Endometrium (tissue), 2 donors: ENCODE results near the gene CXXC5.

Experiments
- FAIRE-seq: peaks from 2 replicates; lab custom pipeline; 2012; peaks lifted over from hg19 to GRCh38; lab: Jason Lieb, UNC
- donor health status: control.
- donor health status: control.

CXXC5 gene

DNA sequence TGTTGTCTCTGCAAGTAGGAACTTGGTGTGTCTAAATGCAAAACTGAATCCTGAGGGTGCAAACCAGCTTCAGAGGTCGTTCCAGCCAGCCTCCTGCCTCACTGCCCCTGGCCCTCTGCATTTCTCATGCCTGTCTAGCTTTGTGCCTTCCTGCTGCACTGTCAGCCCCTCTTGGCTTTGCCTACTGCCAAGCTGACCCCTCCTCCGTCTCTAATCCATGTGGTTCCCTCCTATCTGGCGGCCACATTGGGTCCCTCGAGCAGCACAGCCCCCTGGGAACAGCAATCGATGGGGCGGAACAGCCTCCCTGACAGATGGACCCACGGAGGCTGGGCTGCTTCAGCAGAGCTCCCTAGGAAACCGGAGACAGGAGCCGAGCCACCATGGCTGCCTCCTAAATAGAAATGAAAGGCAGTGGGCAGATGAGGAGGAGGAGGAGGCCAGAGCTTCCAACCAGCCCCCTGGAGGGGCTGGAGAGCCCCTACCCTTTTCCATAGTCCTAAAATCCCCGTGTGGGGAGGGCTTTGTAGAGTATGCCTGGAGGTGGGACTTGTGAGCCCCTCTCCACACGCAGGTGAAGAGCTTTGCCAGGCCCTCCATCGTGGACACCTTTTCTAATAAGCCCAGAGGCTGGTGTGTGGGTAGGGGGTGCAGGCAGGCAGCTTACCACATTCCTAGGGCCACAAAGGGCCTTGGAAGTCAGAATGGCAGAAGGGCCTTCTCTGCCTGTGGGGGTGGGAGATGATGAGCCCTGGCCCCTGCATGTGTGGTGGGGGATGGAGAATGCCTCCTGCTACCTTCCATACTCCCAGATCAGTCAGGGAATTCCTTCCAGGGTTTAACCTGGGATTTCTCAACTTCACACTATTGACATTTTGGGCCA lies 9.2 kb upstream of the CXXC5 start:
- no peak for FAIRE-seq

DNA sequence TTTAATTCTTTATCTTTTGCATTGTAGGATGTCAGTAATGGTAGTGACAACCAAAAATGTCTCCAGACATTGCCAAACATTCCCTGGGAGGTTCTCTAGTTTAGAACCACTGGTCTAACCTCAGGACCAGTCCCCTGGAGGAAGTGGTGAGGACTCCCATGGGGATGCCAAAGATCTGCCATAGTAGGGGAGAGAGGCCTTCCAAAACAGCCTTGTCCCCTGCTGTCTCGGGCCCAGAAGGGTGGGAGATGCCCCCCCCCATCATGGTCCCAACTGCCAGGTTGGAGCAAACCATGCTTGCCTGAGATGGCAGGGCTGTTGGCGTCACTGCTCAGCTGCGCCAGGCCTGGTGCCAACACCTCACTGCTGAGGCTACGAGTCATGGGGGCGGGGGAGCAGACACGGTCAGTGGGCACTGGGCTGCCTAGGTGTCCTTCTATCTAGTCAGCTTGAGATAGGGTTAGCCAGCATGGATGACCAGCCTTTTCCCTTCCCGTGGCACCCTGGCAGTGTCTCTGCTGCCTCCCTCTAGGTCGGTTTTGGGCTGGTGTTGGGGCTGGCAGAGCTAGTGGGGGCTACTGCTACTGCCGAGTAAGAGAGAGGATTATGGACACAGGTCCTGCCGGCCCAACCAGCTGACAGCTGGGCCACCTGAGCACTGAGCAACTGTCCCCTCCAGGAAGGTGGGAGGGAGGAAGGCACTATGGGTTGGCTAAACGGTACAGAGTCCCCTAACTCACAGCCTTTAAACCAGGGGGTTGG lies 8.3 kb upstream of the CXXC5 start:
- FAIRE-seq, result no peak

GRCh38 chr5:139640421-139641115 lies 7.6 kb upstream of the CXXC5 start:
- FAIRE-seq, result no peak

DNA sequence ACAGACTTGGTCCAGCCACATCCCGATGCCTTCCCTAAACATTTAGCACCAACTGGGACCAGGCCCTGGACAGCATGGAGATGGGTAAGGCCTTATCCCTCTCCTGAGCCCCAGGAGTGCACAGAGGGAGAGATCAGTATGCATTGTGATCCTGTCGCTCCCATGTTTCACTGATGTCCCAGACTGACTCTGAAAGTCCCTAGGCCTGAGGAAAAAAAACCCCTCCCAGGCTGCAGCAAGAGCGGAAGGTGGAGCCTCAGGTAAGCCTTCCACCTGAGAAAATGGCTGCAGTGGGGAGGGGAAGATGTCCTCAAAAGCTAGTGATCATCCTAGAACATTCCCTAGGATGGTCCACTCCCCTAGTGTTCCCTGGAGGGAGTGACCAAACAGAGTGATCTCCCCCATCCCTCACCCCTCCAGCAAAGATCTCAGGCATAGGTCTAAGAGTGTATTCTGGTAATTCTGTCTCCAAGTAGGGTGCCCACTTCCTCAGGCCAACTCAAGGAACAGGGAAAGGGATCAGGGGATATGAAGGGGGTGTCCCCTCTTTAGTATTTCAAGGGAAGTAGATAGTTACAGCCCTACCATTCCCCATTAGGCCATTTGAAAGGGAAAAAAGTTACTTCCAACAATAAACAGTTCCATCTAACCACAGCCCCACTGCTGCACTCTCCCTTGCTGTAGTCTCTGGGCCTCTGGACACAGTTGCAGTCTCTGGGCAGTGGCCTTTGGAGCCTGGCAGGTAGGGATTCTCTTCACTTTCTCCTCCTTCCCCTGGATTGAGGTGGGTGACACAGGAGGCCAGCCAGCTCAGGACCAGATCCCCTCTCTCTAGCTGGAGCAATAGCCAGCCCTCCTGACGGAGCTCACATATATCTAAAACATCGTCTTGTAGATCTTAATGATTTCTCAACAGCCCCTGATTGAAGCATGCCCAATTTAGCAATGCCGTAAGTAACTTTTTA lies 6.8 kb upstream of the CXXC5 start:
- FAIRE-seq, result no peak

- FAIRE-seq, result no peak
Measured at GRCh38 chr5:139642213-139642612, 5.9 kb upstream of the CXXC5 start.

- no peak for FAIRE-seq
Measured at GRCh38 chr5:139642891-139643871, 5.0 kb upstream of the CXXC5 start.

DNA sequence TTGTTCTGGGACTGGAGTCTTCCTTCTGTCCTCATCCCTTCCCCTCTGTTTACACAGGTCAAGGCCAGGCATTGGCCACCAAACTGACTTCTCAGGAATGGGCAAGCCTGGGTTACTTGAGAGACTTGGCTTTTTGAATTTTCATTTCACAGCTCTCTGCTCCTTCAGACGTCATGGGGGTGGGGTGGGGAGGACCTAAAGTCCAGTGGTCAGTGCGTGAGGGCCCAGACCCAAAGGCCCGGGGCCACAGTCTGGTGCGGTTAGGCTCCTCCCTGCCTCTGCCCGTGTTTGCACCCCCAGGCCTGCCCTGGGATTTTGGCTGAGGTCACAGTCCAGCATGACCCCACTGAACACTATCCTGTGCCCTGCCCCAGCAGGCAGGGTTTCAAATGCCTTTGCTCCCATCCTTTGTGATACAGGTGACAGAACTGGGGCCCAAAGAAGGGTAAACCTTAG lies 4.1 kb upstream of the CXXC5 start:
- FAIRE-seq, result no peak

GRCh38 chr5:139644646-139645429 lies 3.3 kb upstream of the CXXC5 start:
- no peak for FAIRE-seq

GRCh38 chr5:139645430-139645871 lies 2.7 kb upstream of the CXXC5 start:
- FAIRE-seq, result no peak

- no peak for FAIRE-seq
Measured at GRCh38 chr5:139646111-139646510, 2.0 kb upstream of the CXXC5 start.

DNA sequence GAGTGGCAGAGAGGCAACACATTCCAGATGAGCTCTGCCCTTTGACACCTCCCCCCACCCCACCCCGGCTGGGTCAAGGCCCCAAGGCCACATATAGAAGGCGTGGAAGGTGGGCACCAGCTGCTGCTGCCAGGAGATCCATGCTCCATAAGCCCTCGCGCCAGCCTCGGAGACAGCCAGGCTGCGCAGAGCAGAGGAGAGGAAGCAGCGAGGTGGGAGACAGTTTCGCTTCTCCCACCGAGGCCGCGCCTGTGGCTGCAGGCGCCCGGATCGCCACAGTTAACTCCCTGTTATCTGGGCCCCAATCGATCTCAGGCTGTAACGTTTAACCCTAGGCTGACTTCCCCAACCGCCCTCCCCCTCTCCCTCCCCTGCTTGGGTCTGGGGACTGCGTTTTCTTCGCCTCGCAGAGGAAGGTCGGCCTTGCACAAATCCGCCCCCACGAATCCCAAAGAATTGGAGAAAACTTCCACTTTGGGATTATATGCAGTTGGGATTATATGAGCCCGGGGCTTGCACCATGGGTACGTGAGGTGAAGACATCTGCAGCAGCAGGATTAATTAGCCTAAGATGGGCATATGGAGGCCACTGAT lies 1.1 kb upstream of the CXXC5 start:
- FAIRE-seq, result no peak

- FAIRE-seq, result no peak
Measured at GRCh38 chr5:139647506-139648204, 494 bp upstream of the CXXC5 start.

DNA sequence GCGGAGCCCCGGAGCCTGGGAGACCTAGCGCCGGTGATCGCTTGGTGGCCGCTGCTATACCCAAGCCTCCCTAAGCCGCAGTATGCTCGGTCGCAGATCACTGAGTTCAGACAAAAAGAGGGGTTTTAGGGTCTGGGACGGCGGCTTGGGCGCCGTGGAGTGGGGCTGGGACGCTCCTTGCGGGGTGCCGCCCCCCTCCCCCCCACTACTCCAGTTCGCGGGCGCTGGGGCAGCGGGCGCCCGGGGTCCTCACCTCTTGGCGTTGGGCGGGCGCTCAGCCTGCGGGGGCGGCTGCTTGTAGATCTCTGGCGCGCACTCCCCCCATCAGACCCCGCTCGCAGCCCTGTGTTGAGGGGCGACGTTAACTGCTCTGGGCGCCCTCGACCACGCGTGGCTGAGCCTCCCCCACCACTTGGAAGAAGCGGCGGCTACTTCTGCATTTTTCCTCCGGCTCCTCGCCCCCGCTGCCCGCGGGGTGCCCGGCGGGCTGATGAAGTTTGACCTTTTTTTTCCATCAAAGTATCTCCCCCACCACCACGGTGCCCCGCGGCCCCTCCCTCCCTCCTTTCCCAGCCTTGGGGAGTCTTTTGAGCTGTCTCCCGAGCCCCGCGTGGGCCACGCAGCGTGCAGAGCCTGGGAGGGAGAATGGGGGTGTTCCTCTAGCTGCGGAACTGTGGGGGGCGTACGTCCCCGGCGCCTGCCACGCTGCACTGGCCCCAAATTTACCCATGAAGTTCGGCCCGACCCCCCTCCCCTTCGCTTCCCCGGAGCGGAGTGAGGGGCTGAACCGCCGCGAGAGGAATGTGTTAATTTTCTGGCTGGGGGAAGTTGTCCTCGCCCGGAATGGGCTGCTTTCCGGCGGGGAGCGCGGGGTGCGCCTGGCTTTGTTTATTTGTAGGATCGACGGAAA lies 1.2 kb downstream of the CXXC5 start:
- FAIRE-seq, result no peak

DNA sequence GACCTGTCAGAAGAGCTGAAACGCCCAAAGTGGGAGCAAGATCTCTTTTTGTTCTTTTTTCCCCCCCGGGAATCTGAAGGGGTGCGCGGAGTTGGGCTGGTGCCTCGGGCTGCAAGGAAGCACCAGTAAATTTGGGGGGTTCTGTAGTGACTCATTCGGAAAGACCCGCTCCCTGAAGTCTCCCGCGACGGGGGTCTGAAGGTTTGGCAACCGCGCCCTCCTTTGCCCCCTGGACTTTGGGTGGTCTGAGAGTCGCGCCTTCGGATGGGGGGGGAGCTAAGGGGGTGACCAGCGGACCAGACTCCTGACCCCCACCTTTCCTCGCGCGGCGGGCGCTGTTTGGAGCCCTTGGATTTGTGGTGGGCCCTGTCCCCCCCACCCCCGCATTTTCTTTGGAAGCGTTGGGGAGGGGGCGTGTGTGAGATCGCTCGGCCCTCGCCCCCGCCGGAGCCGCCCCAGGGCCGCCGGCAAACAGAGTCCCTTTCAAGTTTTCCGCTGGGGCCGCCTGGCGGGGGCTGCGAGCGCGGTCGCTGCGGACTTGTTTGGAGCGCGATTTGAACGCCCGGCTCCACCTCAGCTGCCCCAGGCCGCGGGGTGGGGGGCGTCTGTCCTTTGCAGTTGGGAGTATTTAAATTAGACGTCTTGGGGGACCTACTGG lies 2.0 kb downstream of the CXXC5 start:
- no peak for FAIRE-seq

DNA sequence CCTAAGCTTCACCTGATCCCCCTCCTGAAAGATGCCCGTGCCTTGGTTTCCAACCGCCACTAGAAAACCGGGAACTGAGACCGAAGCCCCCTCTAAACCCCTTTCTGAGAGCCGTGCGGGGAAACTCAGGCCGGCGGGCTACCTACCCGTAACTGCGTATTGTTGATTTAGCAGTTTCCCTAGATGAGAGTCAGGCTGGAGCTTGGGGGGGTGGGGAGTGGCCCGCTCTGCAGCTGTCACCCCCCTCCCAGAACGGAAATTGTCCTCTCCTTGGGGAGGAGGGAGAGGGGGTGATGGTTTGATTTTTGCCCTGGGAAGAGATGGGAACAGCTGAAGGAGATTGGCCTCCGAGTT lies 2.5 kb downstream of the CXXC5 start:
- no peak for FAIRE-seq

GRCh38 chr5:139651043-139651834 lies 3.1 kb downstream of the CXXC5 start:
- FAIRE-seq, result no peak
